Stimulated activated CD8-positive, alpha-beta memory T cell treated with anti-CD3 and anti-CD28 coated beads, Interleukin-12 subunit alpha, Interleukin-12 subunit beta, amount 100 ng/mL, for 24 hours (primary cell): ENCODE data around the gene HUNK.
"Not testable (repeated sequence)": the region's sequence is repeated elsewhere in the genome, so short reads cannot be mapped to it uniquely, and the experiment has no call there.

Source experiments
- DNase-seq: peaks from one replicate; pipeline ENCODE4 v3.0.0-alpha.2; 2020; ENCODE audit errors: extremely low read depth

HUNK gene

GRCh38 chr21:31870472-31871193, 2.2 kb upstream of the HUNK start:
- DNase-seq: no peak

GRCh38 chr21:31871371-31871770, 1.4 kb upstream of the HUNK start:
- DNase-seq: not testable (repeated sequence)

- no peak for DNase-seq
Observed at GRCh38 chr21:31872072-31872451, 758 bp upstream of the HUNK start.

- no peak for DNase-seq
Observed at GRCh38 chr21:31873275-31873695, 465 bp downstream of the HUNK start.

- DNase-seq: peak; percentile 7
Observed at GRCh38 chr21:31873696-31874599, 1.1 kb downstream of the HUNK start.

GRCh38 chr21:31874812-31875212, 2.0 kb downstream of the HUNK start:
- DNase-seq: no peak

- DNase-seq: no peak
Observed at GRCh38 chr21:31875496-31876015, 2.7 kb downstream of the HUNK start.

- DNase-seq: no peak
Observed at GRCh38 chr21:31877463-31877957, 4.7 kb downstream of the HUNK start.

GRCh38 chr21:31878831-31879230, 6.0 kb downstream of the HUNK start:
- no peak for DNase-seq

- no peak for DNase-seq
Observed at GRCh38 chr21:31879241-31879650, 6.4 kb downstream of the HUNK start.

- DNase-seq: no peak
Observed at GRCh38 chr21:31879911-31880310, 7.1 kb downstream of the HUNK start.

- no peak for DNase-seq
Observed at GRCh38 chr21:31880816-31881215, 8.0 kb downstream of the HUNK start.

GRCh38 chr21:31882711-31883110, 9.9 kb downstream of the HUNK start:
- DNase-seq: no peak

- no peak for DNase-seq
Observed at GRCh38 chr21:31885146-31885545, 12.3 kb downstream of the HUNK start.

- no peak for DNase-seq
Observed at GRCh38 chr21:31886915-31887314, 14.1 kb downstream of the HUNK start.

- no peak for DNase-seq
Observed at GRCh38 chr21:31887391-31887841, 14.6 kb downstream of the HUNK start.

GRCh38 chr21:31888936-31889371, 16.1 kb downstream of the HUNK start:
- DNase-seq: no peak

GRCh38 chr21:31889460-31889859, 16.6 kb downstream of the HUNK start:
- DNase-seq: no peak

GRCh38 chr21:31892686-31893085, 19.9 kb downstream of the HUNK start:
- no peak for DNase-seq

GRCh38 chr21:31893851-31894415, 21.1 kb downstream of the HUNK start:
- DNase-seq: no peak

- DNase-seq: no peak
Observed at GRCh38 chr21:31894457-31894856, 21.6 kb downstream of the HUNK start.
